Right cardiac atrium (tissue), 5 donors: Measurements from ENCODE around the gene MAGEC3. TPM values are rescaled to one million over a fixed set of nuclear protein-coding genes. Genes with fewer than 3 reads are reported as not detected.

ENCODE experiments used
- ATAC-seq, 2 donors: fragments of 200-7000 bp; cut with Tn5 transposase; one replicate each; pipeline versions ENCODE4 v1.8.0 to v1.9.1; 2020; ENCODE audit warnings: moderate library complexity in 2 of 2, mild to moderate bottlenecking in 1 of 2
- DNase-seq, 3 donors: peaks; one replicate each; pipeline ENCODE4 v3.0.0-alpha.2; 2020
- H3K27ac ChIP-seq: one replicate; pipeline ENCODE4 v1.5.1; 2013; ENCODE audit warnings: mild to moderate bottlenecking, low read length, control low read depth, moderate library complexity
- H3K27me3 ChIP-seq: one replicate; pipeline ENCODE4 v1.6.1; 2013; ENCODE audit not compliant: control insufficient read depth, insufficient read depth
- H3K4me1 ChIP-seq: one replicate; pipeline ENCODE4 v1.6.1; 2013; ENCODE audit warnings: low read length; ENCODE audit not compliant: control insufficient read depth, insufficient read depth
- H3K4me3 ChIP-seq: one replicate; pipeline ENCODE4 v1.5.1; 2013; ENCODE audit warnings: low read length, control low read depth
- H3K9me3 ChIP-seq: one replicate; pipeline ENCODE4 v1.6.1; 2013; ENCODE audit warnings: low read length; ENCODE audit not compliant: control insufficient read depth
- WGBS: extraction: QIAGEN DNeasy Blood & Tissue Kit; methylation state at CpG from one replicate; pipeline ENCODE4 v1.1.7; 2013; 5-methylcytosine and 5-hydroxymethylcytosine counted together
- intact Hi-C, 4 donors: fragments of 100-400 bp; cut with DNase I; formaldehyde crosslinking; loops; one replicate each; pipeline versions ENCODE4 v1.11.0 to v1.14.0; 2022 to 2023
- polyA plus RNA-seq: library from polyadenylated mRNA; stranded (reverse); fragments of 200-250 nt; gene quantifications from one replicate; pipeline ENCODE4 v1.2.3, GENCODE V29; 2013
- total RNA-seq, 4 donors: library from RNA; stranded (reverse); fragmentation: NEBNext Ultra II Directional; extraction: Animal tissue kit (Norgen Biotek cat#: 25700); gene quantifications; one replicate each; pipeline ENCODE4 v1.2.1, GENCODE V29; 2021
- donor health status: healthy with polysubstance abuse.
- donor health status: DM: no; HTN: yes; CAD: no.
- donor health status: DM: no; HTN: no; CAD: no.
- donor health status: DM: no; HTN: yes; CAD: no; lungs with severe emphysema.
- donor health status: DM: yes; HTN: yes; CAD: no.

The MAGEC3 gene
- total and polyA plus RNA-seq, 5 donors = not detected

- Histone ChIP-seq H3K9me3 (no peaks in the 10 kb centered on the region), H3K4me3 (no peak overlapping the region), H3K27ac (no peak overlapping the region), H3K27me3 (no peaks in the 10 kb centered on the region), H3K4me1 (no peaks in the 10 kb centered on the region)
- intact Hi-C loops = no loop called here
- 88% methylated on average over 2 of the region's 2 CpGs for whole genome bisulfite sequencing
- ATAC-seq (no peak), DNase-seq (no peak)
Measured at GRCh38 chrX:141897690-141898089, 59.6 kb downstream of the MAGEC3 start.

GRCh38 chrX:141902366-141902765 lies 64.2 kb downstream of the MAGEC3 start:
- Histone ChIP-seq H3K27me3 (no peaks in the 10 kb centered on the region), H3K9me3 (no peaks in the 10 kb centered on the region), H3K4me3 (no peak overlapping the region), H3K4me1 (no peaks in the 10 kb centered on the region), H3K27ac (no peak overlapping the region)
- 55% methylated on average over 4 of the region's 4 CpGs for whole genome bisulfite sequencing
- ATAC-seq (no peak), DNase-seq (no peak)
- intact Hi-C loops = no loop called here

GRCh38 chrX:141903400-141904155 lies 65.5 kb downstream of the MAGEC3 start, which contains the start of gene MAGEC1:
MAGEC1 (plus strand) TSS chrX:141903894; CDS start chrX:141905073, 1,179 bp downstream.
- no peak for DNase-seq
- WGBS = 94% methylated on average over 24 of the region's 25 CpGs
- intact Hi-C loops = no loop called here

GRCh38 chrX:141904262-141904661 lies 66.1 kb downstream of the MAGEC3 start:
- Histone ChIP-seq H3K27me3 (no peaks in the 10 kb centered on the region), H3K4me1 (no peaks in the 10 kb centered on the region), H3K9me3 (no peaks in the 10 kb centered on the region), H3K4me3 (no peak overlapping the region), H3K27ac (no peak overlapping the region)
- no peak for ATAC-seq
- DNase-seq = no peak
- WGBS = 84% methylated on average over 6 of the region's 6 CpGs
- intact Hi-C loops = no loop called here

More at GRCh38 chrX:141903400-141904155, 65.5 kb downstream of the MAGEC3 start, which contains the start of gene MAGEC1:
- Histone ChIP-seq H3K27ac (no peak within 1 kb of the TSS), H3K27me3 (no peaks in the 10 kb centered on the region), H3K9me3 (no peaks in the 10 kb centered on the region), H3K4me3 (no peak within 1 kb of the TSS), H3K4me1 (no peaks in the 10 kb centered on the region)
- ATAC-seq = no peak

GRCh38 chrX:141917801-141918200 lies 79.7 kb downstream of the MAGEC3 start:
- Histone ChIP-seq H3K27me3 (no peaks in the 10 kb centered on the region), H3K27ac (no peak overlapping the region), H3K4me3 (no peak overlapping the region), H3K4me1 (no peaks in the 10 kb centered on the region), H3K9me3 (no peaks in the 10 kb centered on the region)
- 64% methylated on average over 3 of the region's 3 CpGs for whole genome bisulfite sequencing
- DNase-seq (no peak), ATAC-seq (no peak)
- intact Hi-C loops = no loop called here

GRCh38 chrX:141924293-141924692 lies 86.2 kb downstream of the MAGEC3 start:
- H3K9me3 ChIP-seq = no peaks in the 10 kb centered on the region
- intact Hi-C loops = no loop called here
- WGBS = 63% methylated on average over 2 of the region's 2 CpGs
- no peaks in the 10 kb centered on the region for H3K4me1 ChIP-seq
- H3K27me3 ChIP-seq = no peaks in the 10 kb centered on the region
- ATAC-seq (no peak), DNase-seq (no peak)
- H3K4me3 ChIP-seq = no peak overlapping the region
- H3K27ac ChIP-seq = no peak overlapping the region

- no peak for DNase-seq
- ATAC-seq = no peak
- Histone ChIP-seq H3K4me1 (no peaks in the 10 kb centered on the region), H3K9me3 (no peaks in the 10 kb centered on the region), H3K27me3 (no peaks in the 10 kb centered on the region), H3K4me3 (no peak overlapping the region), H3K27ac (no peak overlapping the region)
- WGBS = 58% methylated on average over 3 of the region's 3 CpGs
- intact Hi-C loops = no loop called here
Measured at GRCh38 chrX:141928432-141928831, 90.3 kb downstream of the MAGEC3 start.

GRCh38 chrX:141934059-141934641 lies 96.0 kb downstream of the MAGEC3 start:
- DNase-seq = no peak
- Histone ChIP-seq H3K9me3 (no peaks in the 10 kb centered on the region), H3K27me3 (no peaks in the 10 kb centered on the region), H3K4me1 (no peaks in the 10 kb centered on the region), H3K4me3 (no peak overlapping the region), H3K27ac (no peak overlapping the region)
- 52% methylated on average over 2 of the region's 2 CpGs for WGBS
- ATAC-seq = no peak
- intact Hi-C loops = no loop called here

GRCh38 chrX:141935645-141936044 lies 97.5 kb downstream of the MAGEC3 start:
- H3K27me3 ChIP-seq = no peaks in the 10 kb centered on the region
- intact Hi-C loops = no loop called here
- 85% methylated on average over 2 of the region's 2 CpGs for WGBS
- H3K27ac ChIP-seq = no peak overlapping the region
- ATAC-seq (no peak), DNase-seq (no peak)
- H3K9me3 ChIP-seq = no peaks in the 10 kb centered on the region
- no peaks in the 10 kb centered on the region for H3K4me1 ChIP-seq
- H3K4me3 ChIP-seq = no peak overlapping the region

- DNase-seq (no peak), ATAC-seq (no peak)
- no peaks in the 10 kb centered on the region for H3K9me3 ChIP-seq
- H3K4me3 ChIP-seq = no peak overlapping the region
- 85% methylated on average over 1 of the region's 1 CpG for WGBS
- H3K27ac ChIP-seq = no peak overlapping the region
- intact Hi-C loops = no loop called here
- no peaks in the 10 kb centered on the region for H3K27me3 ChIP-seq
- H3K4me1 ChIP-seq = no peaks in the 10 kb centered on the region
Measured at GRCh38 chrX:141936080-141936479, 98.0 kb downstream of the MAGEC3 start.

GRCh38 chrX:141941234-141941633 lies 103.1 kb downstream of the MAGEC3 start:
- no peak overlapping the region for H3K27ac ChIP-seq
- no peak overlapping the region for H3K4me3 ChIP-seq
- 68% methylated on average over 2 of the region's 2 CpGs for WGBS
- ATAC-seq (no peak), DNase-seq (no peak)
- no peaks in the 10 kb centered on the region for H3K27me3 ChIP-seq
- intact Hi-C loops = no loop called here
- H3K4me1 ChIP-seq = no peaks in the 10 kb centered on the region
- H3K9me3 ChIP-seq = no peaks in the 10 kb centered on the region
